ENCODE results near the gene SLC22A31. TPM values are rescaled to one million over a fixed set of nuclear protein-coding genes. Genes with fewer than 3 reads are reported as not detected.

SLC22A31 gene
- total RNA-seq, 1 donor from 2014 or later = not detected

DNA sequence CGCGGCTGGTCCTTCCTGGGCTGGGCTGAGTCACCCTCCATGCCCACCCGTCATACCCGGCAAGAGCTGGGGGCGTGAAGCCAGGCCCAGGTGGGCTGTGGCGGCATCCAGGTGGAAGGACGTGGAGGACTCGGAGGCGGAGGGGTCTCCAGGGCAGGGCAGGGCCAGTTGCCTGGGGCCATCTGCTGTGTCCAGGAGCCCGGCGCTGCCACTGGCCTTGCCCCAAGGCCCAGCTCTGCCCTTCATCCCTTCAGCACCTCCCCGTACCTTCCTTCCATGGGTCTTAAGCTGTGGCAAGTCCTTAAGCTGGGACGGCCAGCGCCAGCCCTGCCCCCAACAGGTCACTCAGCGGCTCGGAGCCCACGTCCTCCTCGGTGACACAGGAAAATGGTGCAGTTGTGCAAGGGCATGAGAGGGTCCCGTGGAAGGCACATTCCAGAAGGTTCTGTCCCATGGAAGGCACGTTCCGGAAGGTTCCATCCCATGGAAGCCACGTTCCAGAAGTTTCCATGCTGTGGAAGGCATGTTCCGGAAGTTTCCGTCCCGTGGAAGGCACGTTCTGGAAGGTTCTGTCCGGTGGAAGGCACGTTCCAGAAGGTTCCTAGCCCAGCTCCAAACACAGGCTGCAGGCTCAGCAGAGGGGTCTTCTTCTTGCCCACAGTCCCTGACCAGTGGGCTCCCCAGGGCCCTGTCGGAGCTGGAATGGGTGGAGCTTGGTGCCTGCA, 39.2 kb downstream of the SLC22A31 start:
- no peaks in the 10 kb centered on the region for H3K9me3 ChIP-seq (ENCODE audit: low read depth)
- H3F3A ChIP-seq (ENCODE audit: low read depth) = peaks cover 20% of the 10 kb centered on the region
- H2AFZ ChIP-seq (replicated peaks) = no peak overlapping the region
- no peaks in the 10 kb centered on the region for H3K79me2 ChIP-seq (ENCODE audit: low read depth)
- H3K27me3 ChIP-seq = no peaks in the 10 kb centered on the region
- Mint-ChIP-seq H3K9me3 (peaks cover 6% of the 10 kb centered on the region), H3K4me1 (peaks cover 27% of the 10 kb centered on the region), H3K27ac (no peak overlapping the region), H3K27me3 (ENCODE audit: insufficient read depth, low read depth) (peaks cover 7% of the 10 kb centered on the region), H3K4me3 (no peak overlapping the region), H3K36me3 (no peaks in the 10 kb centered on the region)
- H3K9ac ChIP-seq = no peak overlapping the region
- TF ChIP-seq EZH2 (IDR thresholded peaks at IDR 0.05) (no peak), EZH2phosphoT487 (IDR thresholded peaks at IDR 0.05) (no peak)
- TF ChIP-seq, protein P1, sequence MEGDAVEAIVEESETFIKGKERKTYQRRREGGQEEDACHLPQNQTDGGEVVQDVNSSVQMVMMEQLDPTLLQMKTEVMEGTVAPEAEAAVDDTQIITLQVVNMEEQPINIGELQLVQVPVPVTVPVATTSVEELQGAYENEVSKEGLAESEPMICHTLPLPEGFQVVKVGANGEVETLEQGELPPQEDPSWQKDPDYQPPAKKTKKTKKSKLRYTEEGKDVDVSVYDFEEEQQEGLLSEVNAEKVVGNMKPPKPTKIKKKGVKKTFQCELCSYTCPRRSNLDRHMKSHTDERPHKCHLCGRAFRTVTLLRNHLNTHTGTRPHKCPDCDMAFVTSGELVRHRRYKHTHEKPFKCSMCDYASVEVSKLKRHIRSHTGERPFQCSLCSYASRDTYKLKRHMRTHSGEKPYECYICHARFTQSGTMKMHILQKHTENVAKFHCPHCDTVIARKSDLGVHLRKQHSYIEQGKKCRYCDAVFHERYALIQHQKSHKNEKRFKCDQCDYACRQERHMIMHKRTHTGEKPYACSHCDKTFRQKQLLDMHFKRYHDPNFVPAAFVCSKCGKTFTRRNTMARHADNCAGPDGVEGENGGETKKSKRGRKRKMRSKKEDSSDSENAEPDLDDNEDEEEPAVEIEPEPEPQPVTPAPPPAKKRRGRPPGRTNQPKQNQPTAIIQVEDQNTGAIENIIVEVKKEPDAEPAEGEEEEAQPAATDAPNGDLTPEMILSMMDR (IDR thresholded peaks at IDR 0.05) = no peak
- H4K20me1 ChIP-seq (ENCODE audit: low read depth) = no peaks in the 10 kb centered on the region
- H3K4me1 ChIP-seq = peaks cover 9% of the 10 kb centered on the region
- H3K4me2 ChIP-seq = no peak overlapping the region
- H3K4me3 ChIP-seq = no peak overlapping the region
- no peaks in the 10 kb centered on the region for H3K36me3 ChIP-seq
- H3K27ac ChIP-seq = no peak overlapping the region
- DNase-seq (ENCODE audit: low spot score) = no peak

DNA sequence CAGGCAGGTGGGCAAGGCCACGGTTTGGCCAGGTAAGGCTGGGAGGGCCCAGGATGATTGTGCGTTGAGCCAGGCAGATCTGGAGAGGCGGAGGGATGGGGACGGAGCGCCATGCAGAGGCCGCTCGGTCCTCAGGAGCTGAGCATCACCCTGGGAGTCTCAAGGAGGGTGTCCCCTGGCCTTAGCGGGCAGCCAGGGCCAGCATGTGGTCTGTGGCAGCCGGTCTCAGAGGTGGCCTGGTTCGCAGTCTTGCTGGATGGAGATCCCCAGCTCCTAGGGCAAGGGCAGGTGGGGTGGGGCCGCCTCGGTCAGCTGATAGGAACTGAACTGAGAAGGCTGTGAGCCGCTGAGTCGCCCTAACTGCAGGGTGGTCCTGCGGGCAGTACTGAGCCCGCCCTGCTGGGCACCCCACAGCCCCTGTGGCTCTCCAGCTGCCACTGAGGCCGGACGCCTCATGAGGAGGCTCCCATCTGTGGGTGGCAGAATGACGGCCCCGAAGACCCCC, 40.4 kb downstream of the SLC22A31 start:
- Histone ChIP-seq H3K9me3 (ENCODE audit: low read depth) (no peaks in the 10 kb centered on the region), H3K9ac (no peak overlapping the region), H2AFZ (replicated peaks) (no peak overlapping the region), H3F3A (ENCODE audit: low read depth) (peaks cover 20% of the 10 kb centered on the region), H3K36me3 (no peaks in the 10 kb centered on the region), H3K4me2 (no peak overlapping the region), H3K4me3 (no peak overlapping the region), H3K27me3 (no peaks in the 10 kb centered on the region), H3K4me1 (peaks cover 9% of the 10 kb centered on the region), H3K27ac (no peak overlapping the region), H4K20me1 (ENCODE audit: low read depth) (no peaks in the 10 kb centered on the region), H3K79me2 (ENCODE audit: low read depth) (no peaks in the 10 kb centered on the region)
- DNase-seq (ENCODE audit: low spot score) = no peak
- Mint-ChIP-seq H3K9me3 (peaks cover 6% of the 10 kb centered on the region), H3K4me3 (no peak overlapping the region), H3K36me3 (no peaks in the 10 kb centered on the region), H3K27ac (no peak overlapping the region), H3K27me3 (ENCODE audit: insufficient read depth, low read depth) (peaks cover 7% of the 10 kb centered on the region), H3K4me1 (peaks cover 21% of the 10 kb centered on the region)
- TF ChIP-seq, protein P1 (IDR thresholded peaks at IDR 0.05) = no peak
- TF ChIP-seq EZH2phosphoT487 (IDR thresholded peaks at IDR 0.05) (no peak), EZH2 (IDR thresholded peaks at IDR 0.05) (no peak)

DNA sequence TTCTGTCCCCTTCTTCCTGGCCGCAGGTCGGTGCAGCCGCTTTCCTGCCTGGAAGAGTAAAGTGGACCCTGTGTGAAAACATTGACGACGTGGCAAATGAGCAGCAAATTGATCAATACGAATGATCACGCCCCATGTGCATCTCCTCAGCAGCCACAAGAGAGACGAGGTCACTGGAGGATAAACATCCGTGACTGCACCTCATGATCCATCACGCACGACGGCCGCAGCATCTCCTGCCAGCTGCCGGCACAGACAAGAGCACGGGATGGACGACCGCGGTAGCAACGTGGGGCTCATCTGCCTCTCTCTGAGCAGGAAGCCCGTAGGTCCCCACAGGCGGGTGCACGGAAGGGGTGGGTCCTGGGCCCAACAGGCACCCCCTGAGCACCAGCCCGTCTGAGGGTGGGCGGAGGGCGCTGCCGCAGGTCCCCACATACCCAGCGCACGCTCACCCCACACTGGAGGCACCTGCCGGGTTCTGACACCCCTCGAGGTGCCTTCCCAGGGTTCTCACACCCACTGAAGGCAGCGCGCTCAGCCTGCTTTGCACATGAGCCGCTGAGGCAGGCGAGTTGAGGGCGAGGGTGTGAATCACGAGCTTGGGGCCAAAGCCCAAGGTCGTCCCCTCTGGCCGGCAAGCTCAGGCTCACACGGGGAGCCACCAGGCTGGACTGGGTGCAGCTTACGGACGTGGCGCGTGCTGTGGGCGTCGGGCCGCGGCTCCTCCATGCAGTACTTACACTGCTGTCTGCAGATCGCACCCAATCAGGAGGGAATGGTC, 41.1 kb downstream of the SLC22A31 start:
- Mint-ChIP-seq H3K36me3 (no peaks in the 10 kb centered on the region), H3K27me3 (ENCODE audit: insufficient read depth, low read depth) (peaks cover 7% of the 10 kb centered on the region), H3K9me3 (peaks cover 6% of the 10 kb centered on the region), H3K27ac (no peak overlapping the region), H3K4me1 (peaks cover 18% of the 10 kb centered on the region), H3K4me3 (no peak overlapping the region)
- Histone ChIP-seq H3K4me2 (no peak overlapping the region), H3K4me1 (peaks cover 4% of the 10 kb centered on the region), H3K9ac (no peak overlapping the region), H3K79me2 (ENCODE audit: low read depth) (no peaks in the 10 kb centered on the region), H3K9me3 (ENCODE audit: low read depth) (no peaks in the 10 kb centered on the region), H2AFZ (replicated peaks) (no peak overlapping the region), H3K4me3 (no peak overlapping the region), H4K20me1 (ENCODE audit: low read depth) (no peaks in the 10 kb centered on the region), H3K36me3 (no peaks in the 10 kb centered on the region), H3F3A (ENCODE audit: low read depth) (peaks cover 17% of the 10 kb centered on the region), H3K27me3 (no peaks in the 10 kb centered on the region), H3K27ac (no peak overlapping the region)
- TF ChIP-seq EZH2 (IDR thresholded peaks at IDR 0.05) = no peak
- TF ChIP-seq, protein P1 (IDR thresholded peaks at IDR 0.05) = no peak
- no peak for TF ChIP-seq EZH2phosphoT487 (IDR thresholded peaks at IDR 0.05)
- no peak for DNase-seq (ENCODE audit: low spot score)
